Activated CD4-positive, alpha-beta T cell treated with anti-CD3 and anti-CD28 coated beads, Interleukin-2, Interleukin-6, amounts not matched to agents 100 ng/mL and 50 ng/mL, durations not matched to agents 16 hours and 8 hours (primary cell): ENCODE results near the gene ARHGAP23.
A peak's percentile ranks its signal among the peaks of the same experiment; 100 is the strongest.

ENCODE experiments used
- DNase-seq: peaks from one replicate; pipeline ENCODE4 v3.0.0-alpha.2; 2020

ARHGAP23 gene, protein sequence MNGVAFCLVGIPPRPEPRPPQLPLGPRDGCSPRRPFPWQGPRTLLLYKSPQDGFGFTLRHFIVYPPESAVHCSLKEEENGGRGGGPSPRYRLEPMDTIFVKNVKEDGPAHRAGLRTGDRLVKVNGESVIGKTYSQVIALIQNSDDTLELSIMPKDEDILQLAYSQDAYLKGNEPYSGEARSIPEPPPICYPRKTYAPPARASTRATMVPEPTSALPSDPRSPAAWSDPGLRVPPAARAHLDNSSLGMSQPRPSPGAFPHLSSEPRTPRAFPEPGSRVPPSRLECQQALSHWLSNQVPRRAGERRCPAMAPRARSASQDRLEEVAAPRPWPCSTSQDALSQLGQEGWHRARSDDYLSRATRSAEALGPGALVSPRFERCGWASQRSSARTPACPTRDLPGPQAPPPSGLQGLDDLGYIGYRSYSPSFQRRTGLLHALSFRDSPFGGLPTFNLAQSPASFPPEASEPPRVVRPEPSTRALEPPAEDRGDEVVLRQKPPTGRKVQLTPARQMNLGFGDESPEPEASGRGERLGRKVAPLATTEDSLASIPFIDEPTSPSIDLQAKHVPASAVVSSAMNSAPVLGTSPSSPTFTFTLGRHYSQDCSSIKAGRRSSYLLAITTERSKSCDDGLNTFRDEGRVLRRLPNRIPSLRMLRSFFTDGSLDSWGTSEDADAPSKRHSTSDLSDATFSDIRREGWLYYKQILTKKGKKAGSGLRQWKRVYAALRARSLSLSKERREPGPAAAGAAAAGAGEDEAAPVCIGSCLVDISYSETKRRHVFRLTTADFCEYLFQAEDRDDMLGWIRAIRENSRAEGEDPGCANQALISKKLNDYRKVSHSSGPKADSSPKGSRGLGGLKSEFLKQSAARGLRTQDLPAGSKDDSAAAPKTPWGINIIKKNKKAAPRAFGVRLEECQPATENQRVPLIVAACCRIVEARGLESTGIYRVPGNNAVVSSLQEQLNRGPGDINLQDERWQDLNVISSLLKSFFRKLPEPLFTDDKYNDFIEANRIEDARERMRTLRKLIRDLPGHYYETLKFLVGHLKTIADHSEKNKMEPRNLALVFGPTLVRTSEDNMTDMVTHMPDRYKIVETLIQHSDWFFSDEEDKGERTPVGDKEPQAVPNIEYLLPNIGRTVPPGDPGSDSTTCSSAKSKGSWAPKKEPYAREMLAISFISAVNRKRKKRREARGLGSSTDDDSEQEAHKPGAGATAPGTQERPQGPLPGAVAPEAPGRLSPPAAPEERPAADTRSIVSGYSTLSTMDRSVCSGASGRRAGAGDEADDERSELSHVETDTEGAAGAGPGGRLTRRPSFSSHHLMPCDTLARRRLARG (N-terminal part only)

GRCh38 chr17:38428112-38428642, at the start of gene ARHGAP23:
ARHGAP23 (plus strand) TSS chr17:38428464; CDS start chr17:38428486, 22 bp downstream.
- peak; percentile 30 for DNase-seq

DNA sequence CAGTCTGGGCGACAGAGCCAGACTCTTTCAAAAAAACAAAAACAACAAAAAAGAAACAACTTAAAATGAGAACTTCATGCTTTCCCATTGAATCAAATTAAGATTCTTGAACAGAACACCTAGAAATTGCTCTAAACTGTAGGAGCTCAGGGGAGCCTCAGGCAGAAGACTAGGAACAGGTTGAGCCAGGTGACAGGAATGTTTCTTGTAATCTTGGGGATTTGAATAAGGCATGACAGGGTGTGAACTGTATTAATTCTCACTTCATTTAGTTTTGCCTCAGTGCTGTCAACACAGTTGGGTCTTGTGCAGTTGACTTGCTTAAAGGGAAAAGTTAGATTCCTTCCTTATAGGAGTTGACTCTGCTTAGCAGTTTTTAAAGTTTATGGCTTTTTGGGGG, 48.8 kb upstream of the ARHGAP23 start:
- DNase-seq, result no peak

- DNase-seq, result no peak
Measured at GRCh38 chr17:38395090-38395489, 33.2 kb upstream of the ARHGAP23 start.

DNA sequence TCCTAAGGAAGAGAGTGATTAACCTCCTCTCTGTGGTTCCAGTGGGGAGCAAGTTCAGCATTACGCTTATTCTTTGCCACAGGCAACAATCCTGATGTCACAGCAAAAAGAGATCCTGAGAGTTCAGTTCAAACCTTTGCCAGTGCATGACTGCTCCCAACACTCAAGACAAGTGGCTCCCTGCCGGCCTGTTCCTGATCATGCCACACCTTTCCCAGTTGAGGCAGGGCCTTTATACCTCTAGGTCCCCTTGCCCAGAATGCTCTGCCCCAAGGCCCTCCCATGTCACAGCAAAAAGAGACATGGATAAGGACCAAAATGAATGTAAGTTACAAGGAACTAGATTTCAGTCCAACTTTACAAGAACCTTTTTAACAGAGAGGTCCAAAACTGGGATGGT, 31.0 kb upstream of the ARHGAP23 start:
- DNase-seq, result no peak

DNA sequence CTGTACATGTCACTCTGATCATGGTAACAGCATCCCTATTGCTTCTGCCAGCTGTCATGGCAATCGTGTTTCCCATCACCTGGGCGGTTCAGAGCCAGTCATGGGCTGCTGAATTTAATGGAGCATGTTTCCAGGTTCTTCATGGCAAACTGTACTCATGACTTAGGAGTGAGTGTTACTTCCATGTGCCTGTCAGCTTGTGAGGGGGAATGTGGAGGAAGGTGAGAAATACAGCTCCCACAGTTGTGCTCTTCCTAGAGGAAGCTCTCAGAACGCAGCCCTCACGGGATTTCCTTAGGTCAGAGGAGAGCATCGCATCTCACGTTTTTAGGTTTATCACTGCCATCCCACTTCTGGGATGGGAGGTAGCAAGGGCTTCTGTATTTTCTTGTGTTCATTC, 28.0 kb upstream of the ARHGAP23 start:
- DNase-seq, result no peak

DNA sequence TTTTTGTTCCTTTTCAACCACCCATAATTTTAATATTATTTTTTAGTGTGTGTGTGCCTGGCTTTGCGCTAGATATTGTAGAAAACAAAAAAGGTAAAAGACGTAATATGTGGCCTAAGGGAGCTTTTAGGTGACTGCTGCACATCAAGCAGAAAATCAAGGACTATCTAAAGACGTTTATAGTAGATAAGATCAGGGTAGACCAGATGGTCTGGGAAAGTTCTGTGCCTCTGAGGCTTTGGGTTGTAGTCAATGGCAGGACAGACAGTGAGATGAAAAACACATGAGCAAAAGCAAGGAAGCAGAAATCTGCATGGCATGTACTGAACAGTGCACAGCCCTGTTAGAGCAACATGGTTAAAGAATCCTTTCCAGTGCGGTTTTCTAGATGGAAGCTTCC, 26.8 kb upstream of the ARHGAP23 start:
- DNase-seq, result no peak

DNA sequence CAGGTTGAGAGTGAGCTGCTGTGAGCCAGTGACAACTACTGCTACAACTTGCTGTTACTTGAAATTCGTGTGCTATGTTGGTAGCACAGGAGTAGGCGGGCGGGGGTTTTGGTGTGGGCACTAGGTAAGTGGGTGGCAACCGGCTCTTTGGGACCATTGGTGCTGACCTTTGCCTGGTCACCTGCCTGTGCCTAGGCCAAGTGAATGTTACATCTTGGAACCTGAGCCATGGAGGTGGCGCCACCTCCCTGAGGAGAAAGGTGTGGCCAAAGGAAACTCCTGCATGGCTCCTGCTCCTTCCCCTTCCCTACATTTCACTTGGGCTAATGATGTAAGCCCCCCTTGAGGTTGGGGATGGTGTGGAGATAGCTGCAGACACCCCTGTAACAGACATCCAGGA, 25.4 kb upstream of the ARHGAP23 start:
- no peak for DNase-seq

DNA sequence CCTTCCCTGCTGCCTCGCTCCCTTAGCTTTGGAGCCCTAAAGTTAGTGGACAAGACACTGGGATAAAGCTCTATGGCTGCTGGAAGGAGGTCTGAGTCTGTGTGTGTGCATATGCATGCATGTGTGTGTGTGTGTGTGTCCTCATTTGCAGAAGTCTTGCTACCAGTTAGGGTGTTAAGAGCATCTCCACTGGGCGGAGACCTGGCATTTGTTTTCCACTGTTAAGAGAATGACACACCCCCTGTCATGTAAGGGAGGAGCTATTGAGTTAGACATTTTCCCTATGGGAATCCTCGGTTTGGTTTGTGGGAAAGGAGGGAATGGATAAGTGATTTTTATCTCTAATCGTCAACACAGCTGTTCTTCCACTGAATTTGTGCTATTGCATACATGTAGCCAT, 24.8 kb upstream of the ARHGAP23 start:
- DNase-seq, result no peak

DNA sequence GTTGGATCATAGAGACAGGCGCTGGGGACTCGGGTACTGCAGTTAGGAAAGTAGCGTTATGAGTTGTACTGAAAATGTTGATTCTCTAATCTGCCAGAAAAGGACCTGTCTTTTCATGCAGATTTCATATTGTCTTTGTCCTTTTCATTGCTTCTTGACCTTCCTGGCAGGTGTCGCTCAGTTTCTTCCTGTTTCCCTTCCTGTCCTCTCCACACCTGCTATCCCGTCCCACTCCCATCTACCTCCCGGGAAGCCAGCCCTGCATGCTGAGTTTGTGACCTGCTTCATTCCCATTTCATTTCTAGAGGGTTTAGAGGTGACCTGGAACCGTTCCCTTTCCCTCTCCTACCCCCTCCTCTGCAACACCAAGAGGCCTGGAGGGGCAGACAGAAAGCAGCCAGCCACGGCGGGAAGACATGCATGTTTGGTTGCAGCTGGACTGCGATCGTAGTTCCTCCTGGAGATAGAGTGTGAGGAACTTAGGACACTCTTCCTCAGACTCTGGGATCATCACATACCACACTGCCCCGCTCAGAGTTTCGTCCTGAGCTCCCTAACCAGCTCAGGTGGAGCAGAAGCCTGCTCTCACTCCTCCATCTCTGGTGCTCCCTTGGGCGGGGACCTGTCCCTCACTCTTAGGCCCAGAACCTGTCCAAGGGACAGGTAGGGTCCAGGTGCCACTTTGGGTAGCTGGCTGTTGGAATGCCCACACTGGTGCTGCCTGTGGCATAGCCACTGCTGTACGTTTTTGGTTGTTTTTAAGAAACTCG, 23.9 kb upstream of the ARHGAP23 start:
- DNase-seq, result no peak

DNA sequence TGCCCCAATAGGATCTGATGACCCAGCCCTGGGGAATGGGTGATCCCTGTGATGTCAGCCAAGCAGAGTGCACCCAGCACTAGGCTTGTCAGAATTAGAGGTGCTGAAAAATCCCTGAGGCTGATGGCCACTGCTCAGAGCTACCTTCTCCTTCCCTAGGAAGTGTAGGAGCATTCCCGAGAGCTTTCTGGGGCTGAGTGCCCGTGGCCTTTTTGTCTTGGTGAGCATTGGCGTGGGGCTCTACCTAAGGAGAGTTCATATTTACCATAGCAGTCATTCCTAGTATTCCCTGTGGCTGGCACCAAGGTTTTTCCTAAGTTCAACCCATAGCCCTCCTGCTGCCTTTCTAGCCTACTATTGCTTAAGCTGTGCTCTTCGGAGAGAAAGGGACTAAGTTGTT, 22.6 kb upstream of the ARHGAP23 start:
- no peak for DNase-seq

GRCh38 chr17:38410201-38410600, 18.1 kb upstream of the ARHGAP23 start:
- no peak for DNase-seq

DNA sequence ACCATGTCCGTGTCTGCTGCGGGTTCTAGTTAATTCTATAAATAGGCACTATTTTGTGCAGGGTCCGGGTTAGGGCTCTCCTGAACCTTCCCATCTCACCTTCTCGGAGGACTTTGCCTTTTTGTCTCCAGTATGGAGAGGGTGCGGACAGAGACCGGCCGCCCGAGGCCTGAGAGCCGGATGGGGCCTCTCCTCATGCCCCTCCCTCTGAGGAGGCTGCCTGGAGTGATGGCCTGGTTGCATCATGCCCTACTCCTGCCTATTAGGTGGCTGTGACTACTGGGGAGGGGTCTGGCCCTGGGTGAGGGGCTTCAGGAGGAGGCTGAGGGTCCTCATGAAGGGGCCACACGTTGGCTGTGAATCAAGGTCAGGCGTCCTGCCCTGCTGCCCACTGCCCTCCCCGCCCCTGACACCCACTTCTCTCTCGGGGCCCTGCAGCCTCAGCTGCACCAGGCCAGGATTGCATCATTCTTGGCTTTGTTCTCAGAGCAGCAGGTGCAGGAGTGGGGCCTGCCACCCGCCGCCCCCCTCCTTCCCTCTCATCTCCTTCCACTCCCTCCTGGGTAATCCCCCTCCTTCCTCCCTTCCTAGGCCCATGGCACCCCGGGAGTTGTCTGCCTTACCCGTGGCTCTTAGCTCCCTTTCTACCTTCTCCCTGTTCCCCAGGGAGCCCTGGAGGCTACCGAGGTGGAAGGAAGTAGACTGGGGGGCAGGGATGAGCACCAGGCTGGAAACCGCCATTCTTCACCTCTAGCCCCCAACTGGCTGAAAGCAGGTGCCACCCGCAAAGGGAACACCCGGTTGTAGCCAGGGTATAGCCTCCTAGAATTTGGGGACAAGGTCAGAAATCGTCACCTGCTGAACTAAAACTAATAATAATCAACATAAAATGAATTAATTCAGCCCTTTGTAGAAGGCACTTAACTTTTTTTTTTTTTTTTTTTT, 12.7 kb upstream of the ARHGAP23 start:
- DNase-seq, result peak; percentile 39

DNA sequence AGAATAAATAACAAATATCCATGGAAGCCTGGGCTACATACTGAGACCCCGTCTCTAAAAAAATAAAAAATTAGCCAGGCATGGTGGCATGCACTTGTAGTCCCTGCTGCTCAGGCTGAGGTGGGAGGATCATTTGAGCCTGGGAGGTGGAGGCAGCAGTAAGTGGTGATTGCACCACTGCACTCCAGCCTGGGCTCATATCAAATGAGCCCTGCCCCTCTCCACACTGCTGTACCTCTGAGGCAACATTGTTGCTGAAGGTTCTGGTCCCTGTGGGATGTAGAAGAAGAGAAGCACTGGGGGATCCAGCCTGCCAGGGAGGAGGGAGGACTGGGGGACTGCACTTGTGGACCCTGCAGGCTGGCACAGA, 11.4 kb upstream of the ARHGAP23 start:
- DNase-seq, result no peak

DNA sequence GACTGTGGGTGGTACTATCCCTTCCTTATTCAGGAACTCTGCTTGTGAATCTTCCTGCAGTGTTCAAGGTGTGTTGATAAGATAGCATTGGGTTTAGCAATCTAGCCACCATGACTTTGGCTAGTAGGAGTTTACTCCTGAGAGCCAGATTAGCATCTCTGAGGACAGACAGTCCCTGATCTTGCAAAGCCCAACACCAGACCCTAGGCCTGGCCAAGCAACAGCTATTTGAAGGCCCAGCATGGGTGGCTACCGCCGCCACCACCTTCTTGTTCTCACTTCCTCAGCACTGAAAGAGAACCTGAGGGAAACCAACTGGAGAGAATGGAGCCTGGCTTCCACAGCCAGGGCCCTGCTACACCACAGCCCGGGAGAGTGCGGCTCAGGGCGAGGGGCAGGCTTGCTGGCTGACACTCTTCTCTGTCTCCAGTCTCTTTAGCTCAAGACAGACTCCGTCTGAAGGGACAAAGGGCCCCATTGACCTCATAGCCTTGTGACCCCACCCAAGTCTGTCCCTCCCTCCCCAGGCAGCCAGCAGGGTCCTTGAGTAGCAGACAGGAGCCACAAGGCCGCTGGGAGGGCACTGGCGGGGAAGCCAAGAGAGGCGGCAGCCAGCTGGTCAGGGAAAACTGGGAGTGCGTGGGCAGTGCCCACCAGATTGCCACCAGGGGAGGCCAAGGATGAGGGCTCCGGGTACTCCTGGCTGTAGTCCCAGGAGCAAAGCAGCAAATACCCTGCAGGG, 10.9 kb upstream of the ARHGAP23 start:
- DNase-seq, result no peak

GRCh38 chr17:38418062-38418692, 10.1 kb upstream of the ARHGAP23 start:
- DNase-seq, result no peak

DNA sequence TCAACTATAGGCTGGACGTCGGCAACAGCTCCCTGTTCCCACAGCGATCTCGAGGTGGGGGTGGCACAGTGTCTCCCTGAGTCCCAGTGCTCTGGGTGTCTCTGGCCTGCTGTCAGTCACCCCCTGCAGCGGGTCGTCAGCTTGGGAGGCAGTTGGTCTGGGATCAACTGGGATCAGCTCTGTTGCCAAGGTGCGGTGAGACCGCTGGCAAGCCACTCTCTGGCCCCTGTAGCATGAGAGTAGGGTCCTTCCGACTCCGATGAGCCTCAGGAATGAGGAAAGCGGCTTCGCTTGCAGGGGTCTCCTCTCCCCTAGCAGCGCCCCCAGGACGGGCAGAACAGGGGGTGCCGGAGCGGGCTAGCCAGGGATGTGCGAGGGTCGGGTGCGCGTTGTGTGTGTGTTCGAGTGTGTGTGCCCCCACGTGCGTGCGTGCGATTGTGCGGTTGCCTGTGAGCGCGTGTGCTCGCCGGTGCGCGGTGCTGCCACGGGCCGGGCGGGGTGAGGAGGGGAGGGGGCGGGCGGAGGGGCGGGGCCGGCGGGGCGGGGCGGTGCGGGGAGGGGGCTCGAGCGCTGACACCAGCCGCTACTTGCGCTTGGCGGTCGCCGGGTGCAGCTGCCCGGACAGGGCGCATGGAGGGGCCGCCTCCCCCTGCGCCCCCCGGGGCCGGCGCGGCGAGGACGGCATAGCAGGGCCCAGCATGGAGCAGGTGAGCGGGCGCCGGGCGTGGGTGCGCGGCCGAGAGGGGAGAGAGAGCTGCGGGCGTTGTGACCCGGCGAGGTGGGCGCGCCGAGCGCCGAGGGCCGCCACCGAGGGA, 9.4 kb upstream of the ARHGAP23 start:
- no peak for DNase-seq

DNA sequence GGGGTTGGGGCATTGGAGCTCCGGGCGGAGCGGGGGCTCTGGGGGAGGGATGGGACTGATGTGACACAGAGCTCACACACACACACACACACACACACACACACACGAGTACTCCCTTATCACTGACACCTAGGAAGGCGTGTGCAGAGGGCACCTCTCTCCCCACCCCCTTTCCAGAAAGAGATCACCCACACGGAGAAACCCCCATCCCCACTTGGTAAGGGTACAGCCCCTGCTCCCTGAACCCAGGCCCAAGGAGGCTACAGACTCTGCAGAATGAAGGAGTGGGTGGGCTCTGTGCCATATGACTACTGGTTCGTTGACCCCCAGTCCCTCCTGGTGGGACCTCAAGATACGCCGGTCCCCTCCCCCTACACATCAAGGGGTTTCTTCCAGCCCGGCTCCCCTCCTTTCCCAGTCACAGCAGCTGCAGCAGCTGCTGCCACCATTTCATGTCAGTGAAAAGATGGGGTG, 8.7 kb upstream of the ARHGAP23 start:
- no peak for DNase-seq

DNA sequence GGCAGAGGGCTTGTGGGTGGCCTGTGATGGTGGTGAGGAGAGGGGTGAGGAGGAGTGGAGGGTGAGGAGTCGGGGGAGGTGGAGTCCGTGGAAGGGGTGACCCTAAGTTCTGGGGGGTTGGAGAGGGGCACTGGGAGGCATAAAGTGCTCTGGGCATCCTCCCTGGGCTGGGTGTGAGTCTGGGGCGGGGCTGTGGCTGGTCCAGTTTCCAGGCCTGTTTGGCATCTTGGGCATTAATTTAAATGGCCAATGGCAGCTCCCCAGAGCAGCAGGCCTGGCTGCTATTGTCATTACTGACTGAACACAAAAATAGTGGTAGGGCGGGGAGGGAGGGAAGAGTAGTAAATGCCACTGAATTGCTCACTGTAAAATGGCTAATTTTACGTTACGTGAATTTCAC, 7.7 kb upstream of the ARHGAP23 start:
- DNase-seq, result no peak
